B cell (primary cell): ENCODE results near the gene KCTD13. TPM values are rescaled to one million over a fixed set of nuclear protein-coding genes. Genes with fewer than 3 reads are reported as not detected.

Experiments
- ATAC-seq: fragments of 200-7000 bp; cut with Tn5 transposase; one replicate; pipeline ENCODE4 v1.10.0; 2021; ENCODE audit warnings: low read depth, mild to moderate bottlenecking, moderate number of reproducible peaks, moderate library complexity
- CTCF ChIA-PET: fragments of 350-600 bp; sonication (Branson Sonifier 250); formaldehyde crosslinking; loops from one replicate; lab custom pipeline; 2021; ENCODE audit warnings: antibody characterized with exemption, inconsistent platforms; lab: Charles Lee
- POLR2A ChIA-PET: fragments of 350-600 bp; sonication (Branson Sonifier 250); formaldehyde crosslinking; loops from one replicate; lab custom pipeline; 2021; ENCODE audit warnings: antibody characterized with exemption; lab: Charles Lee
- DNase-seq: peaks from one replicate; pipeline ENCODE4 v3.0.0; 2013
- H2AFZ ChIP-seq: 2 replicates; pipeline ENCODE4 v1.6.1; 2012; ENCODE audit warnings: mild to moderate bottlenecking, low read depth, low read length; ENCODE audit not compliant: insufficient read depth, poor library complexity, severe bottlenecking
- H3K27ac ChIP-seq, 2 donors: 1 replicate in 1 of 2; 2 replicates in 1 of 2; pipeline ENCODE4 v1.5.1; 2012 to 2013; ENCODE audit warnings: low read length in 2 of 2, mild to moderate bottlenecking in 2 of 2, moderate library complexity in 1 of 2
- H3K27me3 ChIP-seq, 4 experiments: fragments of 200-600 bp in 1 of 4; sonication (generic) in 1 of 4; replicated peaks in 1 of 4; 1 replicate in 2 of 4; 2 replicates in 2 of 4; pipeline versions ENCODE4 v1.6.1 to v1.7.0; 2013 to 2016; ENCODE audit warnings: low read length in 3 of 4, mild to moderate bottlenecking in 2 of 4, mixed read lengths in 1 of 4, moderate library complexity in 1 of 4; ENCODE audit not compliant: insufficient read depth in 4 of 4, control insufficient read depth in 3 of 4; ENCODE audit errors: control extremely low read depth in 1 of 4
- H3K36me3 ChIP-seq, 2 experiments: replicated peaks in 1 of 2; 1 replicate in 1 of 2; 2 replicates in 1 of 2; pipeline versions ENCODE4 v1.6.1 to v1.7.1; 2013; ENCODE audit warnings: low read length in 1 of 2; ENCODE audit not compliant: insufficient read depth in 2 of 2, control insufficient read depth in 1 of 2; ENCODE audit errors: control extremely low read depth in 1 of 2, extremely low read depth in 1 of 2
- H3K4me1 ChIP-seq, 2 donors: fragments of 200-600 bp in 1 of 2; sonication (generic) in 1 of 2; 1 replicate in 1 of 2; 2 replicates in 1 of 2; pipeline versions ENCODE4 v1.5.1 to v1.6.1; 2013 to 2017; ENCODE audit warnings: low read length in 2 of 2; ENCODE audit not compliant: control insufficient read depth in 2 of 2, insufficient read depth in 2 of 2
- H3K4me2 ChIP-seq: replicated peaks from 2 replicates; pipeline ENCODE3; 2012; ENCODE audit warnings: mild to moderate bottlenecking, low read depth, low read length; ENCODE audit not compliant: poor library complexity, severe bottlenecking
- H3K4me3 ChIP-seq, 5 experiments: fragments of 200-600 bp in 1 of 5; sonication (generic) in 1 of 5; 1 replicate in 3 of 5; 2 replicates in 2 of 5; pipeline versions ENCODE4 v1.5.1 to v1.7.0; 2011 to 2016; ENCODE audit warnings: low read length in 4 of 5, mild to moderate bottlenecking in 4 of 5, low read depth in 2 of 5, control low read depth in 1 of 5, moderate library complexity in 1 of 5; ENCODE audit not compliant: insufficient read depth in 1 of 5; ENCODE audit errors: control extremely low read depth in 1 of 5, extremely low read depth in 1 of 5
- H3K79me2 ChIP-seq: fragments of 200-600 bp; sonication (generic); one replicate; pipeline ENCODE4 v1.6.0; 2016; ENCODE audit warnings: low read length; ENCODE audit not compliant: control insufficient read depth, insufficient read depth
- H3K9ac ChIP-seq: fragments of 200-600 bp; sonication (generic); 2 replicates; pipeline ENCODE4 v1.6.1; 2017; ENCODE audit warnings: mild to moderate bottlenecking, low read length, moderate library complexity
- H3K9me3 ChIP-seq, 3 donors: one replicate each; pipeline versions ENCODE4 v1.6.1 to v1.7.1; 2013; ENCODE audit warnings: low read length in 2 of 3; ENCODE audit not compliant: control insufficient read depth in 2 of 3, insufficient read depth in 1 of 3; ENCODE audit errors: control extremely low read depth in 1 of 3
- H4K20me1 ChIP-seq: 2 replicates; pipeline ENCODE4 v1.6.0; 2012; ENCODE audit warnings: mild to moderate bottlenecking, low read length; ENCODE audit not compliant: insufficient read depth, control insufficient read depth, poor library complexity, severe bottlenecking
- H3K27ac Mint-ChIP-seq: one replicate; pipeline ENCODE4 v1.8.0; 2021; ENCODE audit warnings: mixed read lengths
- H3K27me3 Mint-ChIP-seq: one replicate; pipeline ENCODE4 v1.8.0; 2021; ENCODE audit warnings: mixed read lengths
- H3K4me1 Mint-ChIP-seq: one replicate; pipeline ENCODE4 v1.8.0; 2021; ENCODE audit warnings: mixed read lengths
- H3K4me3 Mint-ChIP-seq: one replicate; pipeline ENCODE4 v1.8.0; 2021; ENCODE audit warnings: mixed read lengths
- H3K9me3 Mint-ChIP-seq: one replicate; pipeline ENCODE4 v1.8.0; 2022; ENCODE audit warnings: mixed read lengths; ENCODE audit not compliant: insufficient read depth
- CTCF ChIP-seq: fragments of 200-600 bp; IDR thresholded peaks from one replicate; pipeline ENCODE4 v1.8.0; 2022; ENCODE audit warnings: antibody characterized with exemption, mild to moderate bottlenecking
- EZH2 ChIP-seq: IDR thresholded peaks from 2 replicates; pipeline ENCODE4 v1.6.1; 2012; ENCODE audit warnings: borderline replicate concordance, low read depth, mild to moderate bottlenecking, moderate library complexity, low read length; ENCODE audit not compliant: insufficient read depth, poor library complexity, severe bottlenecking
- WGBS: methylation state at CpG from one replicate; pipeline ENCODE4 v1.1.5; 2013; ENCODE audit warnings: missing lambda C conversion rate; ENCODE audit not compliant: insufficient coverage; 5-methylcytosine and 5-hydroxymethylcytosine counted together
- intact Hi-C: fragments of 100-400 bp; cut with micrococcal nuclease; formaldehyde crosslinking; loops from one replicate; pipeline ENCODE4 v1.10.0; 2022
- polyA plus RNA-seq: library from polyadenylated mRNA; depleted of rRNA; stranded (reverse); fragments of >200 nt; gene quantifications from 2 replicates; pipeline ENCODE4 v1.2.3, GENCODE V29; 2012
- total RNA-seq, 2 donors: library from RNA; stranded (reverse); fragments of 120-200 nt in 1 of 2; gene quantifications; 1 replicate in 1 of 2; 2 replicates in 1 of 2; pipeline versions ENCODE4 v1.2.3 to v1.2.4, GENCODE V29; 2013 to 2022

Gene KCTD13
- total and polyA plus RNA-seq, 2 donors (not counting 1 experiment from before 2014, with no cell fraction given), result 61.5 to 74.3 TPM

- intact Hi-C loops, result no loop called here
- 77% methylated on average over 2 of the region's 6 CpGs for WGBS
- H3K9ac ChIP-seq, result no peak overlapping the region
- H4K20me1 ChIP-seq, result no peaks in the 10 kb centered on the region
- no peaks in the 10 kb centered on the region for H3K4me1 ChIP-seq
- Mint-ChIP-seq H3K9me3 (no peaks in the 10 kb centered on the region), H3K27ac (no peak overlapping the region), H3K4me1 (no peaks in the 10 kb centered on the region), H3K4me3 (no peak overlapping the region), H3K27me3 (peaks cover 28% of the 10 kb centered on the region)
- ChIA-PET POLR2A (no interaction called here), CTCF (no interaction called here)
- DNase-seq (no peak), ATAC-seq (no peak)
- H2AFZ ChIP-seq, result no peak overlapping the region
- no peaks in the 10 kb centered on the region for H3K9me3 ChIP-seq
- no peak for TF ChIP-seq CTCF
- no peak for TF ChIP-seq EZH2
- H3K27me3 ChIP-seq, result peaks cover 0 to 13% (median 1%) of the 10 kb centered on the region in 4 experiments
- H3K79me2 ChIP-seq, result no peaks in the 10 kb centered on the region
- H3K27ac ChIP-seq, result no peak overlapping the region
- H3K4me3 ChIP-seq, result no peak overlapping the region
- H3K36me3 ChIP-seq, result no peaks in the 10 kb centered on the region
- H3K4me2 ChIP-seq, result no peak overlapping the region
These were observed 42.0 kb downstream of the KCTD13 start for GRCh38 chr16:29883987-29884386.

- CTCF ChIA-PET, result no interaction called here
- H3K4me3 ChIP-seq, result no peak overlapping the region
- no peak overlapping the region for H2AFZ ChIP-seq
- H3K36me3 ChIP-seq, result no peaks in the 10 kb centered on the region
- H3K27me3 ChIP-seq, result peaks cover 0 to 34% (median 10%) of the 10 kb centered on the region in 4 experiments
- H3K4me1 ChIP-seq, result peaks cover 17% of the 10 kb centered on the region in 2 donors
- DNase-seq, result no peak
- Mint-ChIP-seq H3K27ac (no peak overlapping the region), H3K4me1 (peaks cover 12% of the 10 kb centered on the region), H3K4me3 (no peak overlapping the region), H3K27me3 (peaks cover 43% of the 10 kb centered on the region), H3K9me3 (no peaks in the 10 kb centered on the region)
- intact Hi-C loops, result no loop called here
- TF ChIP-seq EZH2, result no peak
- TF ChIP-seq CTCF, result no peak
- H3K9ac ChIP-seq, result no peak overlapping the region
- H4K20me1 ChIP-seq, result no peaks in the 10 kb centered on the region
- peaks cover 0 to 14% (median 3%) of the 10 kb centered on the region in 3 donors for H3K9me3 ChIP-seq
- H3K27ac ChIP-seq, result no peak overlapping the region
- WGBS, result 97% methylated on average over 3 of the region's 3 CpGs
- ATAC-seq, result no peak
- no peaks in the 10 kb centered on the region for H3K79me2 ChIP-seq
- POLR2A ChIA-PET, result interaction anchor here (0.6 kb wide), 2 partner anchors 17 to 28 kb away, joined by 5 read pairs; no protein-coding TSS in a partner anchor
- no peak overlapping the region for H3K4me2 ChIP-seq
These were observed 45.0 kb downstream of the KCTD13 start for GRCh38 chr16:29881050-29881449.
